Measurements from ENCODE around the gene ROBO3.

ROBO3 gene

GRCh38 chr11:124891373-124891861, 26.2 kb downstream of the ROBO3 start:
- no peaks in the 10 kb centered on the region for H3K27me3 ChIP-seq (ENCODE audit: insufficient read depth, poor library complexity, severe bottlenecking)
- TF ChIP-seq REST (IDR thresholded peaks at IDR 0.05; ENCODE audit: insufficient replicate concordance, low read depth), result no peak
- no peak for TF ChIP-seq POLR2AphosphoS5 (IDR thresholded peaks at IDR 0.05; ENCODE audit: low read depth)
- no peak for TF ChIP-seq CTCF (IDR thresholded peaks at IDR 0.05; ENCODE audit: insufficient read depth, low read length)
- no peak for DNase-seq (ENCODE audit: low read depth in 1 of 2, low spot score in 1 of 2)
- no peak overlapping the region for H3K27ac ChIP-seq (replicated peaks)
- no peak overlapping the region for H3K4me3 ChIP-seq (replicated peaks; ENCODE audit: insufficient read depth, low read length)

GRCh38 chr11:124892146-124892545, 26.9 kb downstream of the ROBO3 start:
- no peak overlapping the region for H3K27ac ChIP-seq (replicated peaks)
- no peak overlapping the region for H3K4me3 ChIP-seq (replicated peaks; ENCODE audit: insufficient read depth, low read length)
- DNase-seq (ENCODE audit: low read depth in 1 of 2, low spot score in 1 of 2), result no peak
- TF ChIP-seq CTCF (IDR thresholded peaks at IDR 0.05; ENCODE audit: insufficient read depth, low read length) (no peak), REST (IDR thresholded peaks at IDR 0.05; ENCODE audit: insufficient replicate concordance, low read depth) (no peak)
- no peaks in the 10 kb centered on the region for H3K27me3 ChIP-seq (ENCODE audit: insufficient read depth, poor library complexity, severe bottlenecking)

- Histone ChIP-seq H3K27ac (replicated peaks) (no peak overlapping the region), H3K27me3 (ENCODE audit: insufficient read depth, poor library complexity, severe bottlenecking) (no peaks in the 10 kb centered on the region), H3K4me3 (replicated peaks; ENCODE audit: insufficient read depth, low read length) (no peak overlapping the region)
- peak in 1 of 2 experiments; percentile 54 for DNase-seq (ENCODE audit: low read depth in 1 of 2, low spot score in 1 of 2)
- no peak for TF ChIP-seq GABPA (IDR thresholded peaks at IDR 0.05; ENCODE audit: low read depth)
- TF ChIP-seq POLR2AphosphoS5 (IDR thresholded peaks at IDR 0.05; ENCODE audit: low read depth), result no peak
- peak; percentile 50; the same call in 1 of the 2 replicates for TF ChIP-seq SPI1 (IDR thresholded peaks at IDR 0.05; ENCODE audit: borderline replicate concordance, low read depth)
Observed at GRCh38 chr11:124892750-124893454, 27.7 kb downstream of the ROBO3 start.

GRCh38 chr11:124893781-124894401, 28.7 kb downstream of the ROBO3 start:
- no peak overlapping the region for H3K4me3 ChIP-seq (replicated peaks; ENCODE audit: insufficient read depth, low read length)
- TF ChIP-seq SPI1 (IDR thresholded peaks at IDR 0.05; ENCODE audit: borderline replicate concordance, low read depth) (no peak), POLR2AphosphoS5 (IDR thresholded peaks at IDR 0.05; ENCODE audit: low read depth) (no peak), GABPA (IDR thresholded peaks at IDR 0.05; ENCODE audit: low read depth) (no peak), CTCF (IDR thresholded peaks at IDR 0.05; ENCODE audit: insufficient read depth, low read length) (no peak), REST (IDR thresholded peaks at IDR 0.05; ENCODE audit: insufficient replicate concordance, low read depth) (no peak)
- DNase-seq (ENCODE audit: low read depth in 1 of 2, low spot score in 1 of 2), result no peak
- no peak overlapping the region for H3K27ac ChIP-seq (replicated peaks)
- no peaks in the 10 kb centered on the region for H3K27me3 ChIP-seq (ENCODE audit: insufficient read depth, poor library complexity, severe bottlenecking)
